Sigmoid colon (tissue), 7 donors: ENCODE measurements around the gene PIK3R1. TPM values are rescaled to one million over a fixed set of nuclear protein-coding genes. Genes with fewer than 3 reads are reported as not detected.

Source experiments
- DNase-seq: peaks from one replicate; pipeline ENCODE4 v3.0.0-alpha.2; 2019
- H3K27ac ChIP-seq, 4 donors: fragments of 200-600 bp; sonication (generic); one replicate each; pipeline ENCODE4 v1.5.1; 2016 to 2019; ENCODE audit warnings: mild to moderate bottlenecking in 1 of 4
- H3K27me3 ChIP-seq, 3 donors: fragments of 200-600 bp; sonication (generic); one replicate each; pipeline ENCODE4 v1.5.1; 2019; ENCODE audit warnings: mild to moderate bottlenecking in 1 of 3
- H3K36me3 ChIP-seq, 4 donors: fragments of 200-600 bp; sonication (generic); one replicate each; pipeline ENCODE4 v1.5.1; 2016 to 2019
- H3K4me1 ChIP-seq, 4 donors: fragments of 200-600 bp; sonication (generic); one replicate each; pipeline ENCODE4 v1.5.1; 2017 to 2019
- H3K4me3 ChIP-seq, 4 donors: fragments of 200-600 bp; sonication (generic); one replicate each; pipeline ENCODE4 v1.5.1; 2017 to 2019; ENCODE audit warnings: mild to moderate bottlenecking in 2 of 4, moderate library complexity in 1 of 4
- H3K9me3 ChIP-seq, 4 donors: fragments of 200-600 bp in 3 of 4; sonication (generic) in 3 of 4; one replicate each; pipeline versions ENCODE4 v1.5.1 to v1.6.1; 2013 to 2019
- EP300 ChIP-seq, 4 donors: sonication (generic); formaldehyde crosslinking; IDR thresholded peaks; one replicate each; pipeline ENCODE4 v1.6.1; 2017; ENCODE audit warnings: antibody characterized with exemption in 4 of 4
- POLR2A ChIP-seq, 2 donors: fragments of 450-650 bp; IDR thresholded peaks; one replicate each; pipeline ENCODE4 v1.6.1; 2016; ENCODE audit warnings: antibody characterized with exemption in 2 of 2, mild to moderate bottlenecking in 2 of 2, moderate library complexity in 2 of 2
- POLR2AphosphoS5 ChIP-seq, 4 donors: sonication (generic); formaldehyde crosslinking; IDR thresholded peaks; one replicate each; pipeline ENCODE4 v1.6.1; 2017; ENCODE audit warnings: antibody characterized with exemption in 4 of 4
- WGBS, 2 donors: extraction: QIAGEN DNeasy Blood & Tissue Kit; methylation state at CpG; one replicate each; pipeline ENCODE4 v1.1.7; 2013; 5-methylcytosine and 5-hydroxymethylcytosine counted together
- intact Hi-C: fragments of 100-400 bp; cut with DNase I; formaldehyde crosslinking; loops from one replicate; pipeline ENCODE4 v1.15.1; 2023
- polyA plus RNA-seq, 3 donors: library from polyadenylated mRNA; stranded (reverse); fragments of 200-250 nt; gene quantifications; one replicate each; pipeline ENCODE4 v1.2.3, GENCODE V29; 2013
- total RNA-seq, 4 donors: library from RNA; depleted of rRNA; stranded (reverse); fragments of >200 nt; gene quantifications; one replicate each; pipeline ENCODE4 v1.1.0, GENCODE V29; 2016
- TF ChIP-seq, protein P1 (sequence below), 4 experiments: fragments of 450-650 bp in 3 of 4; fragments of 200-600 bp in 1 of 4; IDR thresholded peaks; one replicate each; pipeline ENCODE4 v1.5.1; 2016 to 2019; ENCODE audit warnings: antibody characterized with exemption in 4 of 4, mild to moderate bottlenecking in 3 of 4, moderate library complexity in 2 of 4
- donor health status: healthy with polysubstance abuse.
- donor health status: Bipolar disorder and iron deficiency.
- donor health status: healthy.

The PIK3R1 gene
- total and polyA plus RNA-seq, 7 donors: 9.2 to 227 (median 177) TPM

DNA sequence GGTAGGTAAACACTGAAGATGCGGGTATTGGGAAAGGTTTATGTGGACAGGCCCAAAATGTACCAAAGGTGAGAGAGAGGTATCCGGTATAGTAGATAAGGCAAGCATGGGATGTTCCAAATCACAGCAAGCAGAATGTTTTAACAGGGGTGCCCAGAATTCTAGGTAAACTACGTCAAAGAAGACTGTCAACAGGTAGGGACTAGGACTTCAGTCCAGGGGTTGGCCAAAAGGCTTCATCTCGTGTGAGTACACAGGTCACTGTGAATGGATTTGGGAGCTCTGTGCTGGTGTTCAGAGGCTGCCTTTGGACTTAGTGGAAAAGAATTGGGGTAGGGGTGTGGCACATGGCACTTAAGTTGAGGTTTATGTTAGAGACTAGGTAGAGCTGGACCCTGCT is 66.4 kb downstream of the PIK3R1 start:
- TF ChIP-seq EP300 (IDR thresholded peaks at IDR 0.05) (no peak), POLR2AphosphoS5 (IDR thresholded peaks at IDR 0.05) (no peak), POLR2A (IDR thresholded peaks at IDR 0.05) (no peak)
- TF ChIP-seq, protein P1, sequence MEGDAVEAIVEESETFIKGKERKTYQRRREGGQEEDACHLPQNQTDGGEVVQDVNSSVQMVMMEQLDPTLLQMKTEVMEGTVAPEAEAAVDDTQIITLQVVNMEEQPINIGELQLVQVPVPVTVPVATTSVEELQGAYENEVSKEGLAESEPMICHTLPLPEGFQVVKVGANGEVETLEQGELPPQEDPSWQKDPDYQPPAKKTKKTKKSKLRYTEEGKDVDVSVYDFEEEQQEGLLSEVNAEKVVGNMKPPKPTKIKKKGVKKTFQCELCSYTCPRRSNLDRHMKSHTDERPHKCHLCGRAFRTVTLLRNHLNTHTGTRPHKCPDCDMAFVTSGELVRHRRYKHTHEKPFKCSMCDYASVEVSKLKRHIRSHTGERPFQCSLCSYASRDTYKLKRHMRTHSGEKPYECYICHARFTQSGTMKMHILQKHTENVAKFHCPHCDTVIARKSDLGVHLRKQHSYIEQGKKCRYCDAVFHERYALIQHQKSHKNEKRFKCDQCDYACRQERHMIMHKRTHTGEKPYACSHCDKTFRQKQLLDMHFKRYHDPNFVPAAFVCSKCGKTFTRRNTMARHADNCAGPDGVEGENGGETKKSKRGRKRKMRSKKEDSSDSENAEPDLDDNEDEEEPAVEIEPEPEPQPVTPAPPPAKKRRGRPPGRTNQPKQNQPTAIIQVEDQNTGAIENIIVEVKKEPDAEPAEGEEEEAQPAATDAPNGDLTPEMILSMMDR (IDR thresholded peaks at IDR 0.05): no peak
- peaks cover 18 to 89% (median 55%) of the 10 kb centered on the region in 4 donors for H3K36me3 ChIP-seq
- H3K27me3 ChIP-seq: no peaks in the 10 kb centered on the region
- no peak for DNase-seq
- peaks cover 0 to 66% (median 63%) of the 10 kb centered on the region in 4 donors for H3K4me1 ChIP-seq
- WGBS, 2 donors: 88 to 91% methylated on average over 4 of the region's 4 CpGs
- intact Hi-C loops: loop anchor here (10.0 kb wide), 1 partner anchor 1117 kb away; no protein-coding TSS in a partner anchor
- H3K27ac ChIP-seq: peak overlapping the region in 2 of 4 donors; percentile 10 to 19
- H3K4me3 ChIP-seq: no peak overlapping the region
- no peaks in the 10 kb centered on the region for H3K9me3 ChIP-seq

- Histone ChIP-seq H3K36me3 (peaks cover 18 to 71% (median 41%) of the 10 kb centered on the region in 4 donors), H3K4me1 (peaks cover 0 to 82% (median 65%) of the 10 kb centered on the region in 4 donors), H3K4me3 (no peak overlapping the region), H3K9me3 (no peaks in the 10 kb centered on the region), H3K27me3 (no peaks in the 10 kb centered on the region), H3K27ac (peak overlapping the region in 3 of 4 donors; percentile 49 to 94 (median 85))
- 77 to 80% methylated on average over 4 of the region's 4 CpGs for WGBS, 2 donors
- TF ChIP-seq POLR2A (IDR thresholded peaks at IDR 0.05) (no peak), POLR2AphosphoS5 (IDR thresholded peaks at IDR 0.05) (no peak), EP300 (IDR thresholded peaks at IDR 0.05) (no peak)
- TF ChIP-seq, protein P1 (IDR thresholded peaks at IDR 0.05): no peak
- no peak for DNase-seq
- intact Hi-C loops: loop anchor here (10.0 kb wide), 1 partner anchor 1119 kb away; no protein-coding TSS in a partner anchor
These were observed 68.2 kb downstream of the PIK3R1 start for GRCh38 chr5:68283766-68284165.

GRCh38 chr5:68285075-68285840 is 69.7 kb downstream of the PIK3R1 start:
- DNase-seq: no peak
- Histone ChIP-seq H3K27me3 (no peaks in the 10 kb centered on the region), H3K36me3 (peaks cover 10 to 56% (median 27%) of the 10 kb centered on the region in 4 donors), H3K4me3 (no peak overlapping the region), H3K9me3 (no peaks in the 10 kb centered on the region), H3K27ac (peak overlapping the region; percentile 47 to 94 (median 73)), H3K4me1 (peaks cover 0 to 96% (median 80%) of the 10 kb centered on the region in 4 donors)
- intact Hi-C loops: loop anchor here (5.0 to 10.0 kb wide), 2 partner anchors 177 to 1120 kb away; no protein-coding TSS in a partner anchor
- TF ChIP-seq POLR2A (IDR thresholded peaks at IDR 0.05) (no peak), EP300 (IDR thresholded peaks at IDR 0.05) (no peak), POLR2AphosphoS5 (IDR thresholded peaks at IDR 0.05) (no peak)
- TF ChIP-seq, protein P1 (IDR thresholded peaks at IDR 0.05): no peak
- WGBS, 2 donors: 14 to 37% methylated on average over 3 of the region's 3 CpGs

DNA sequence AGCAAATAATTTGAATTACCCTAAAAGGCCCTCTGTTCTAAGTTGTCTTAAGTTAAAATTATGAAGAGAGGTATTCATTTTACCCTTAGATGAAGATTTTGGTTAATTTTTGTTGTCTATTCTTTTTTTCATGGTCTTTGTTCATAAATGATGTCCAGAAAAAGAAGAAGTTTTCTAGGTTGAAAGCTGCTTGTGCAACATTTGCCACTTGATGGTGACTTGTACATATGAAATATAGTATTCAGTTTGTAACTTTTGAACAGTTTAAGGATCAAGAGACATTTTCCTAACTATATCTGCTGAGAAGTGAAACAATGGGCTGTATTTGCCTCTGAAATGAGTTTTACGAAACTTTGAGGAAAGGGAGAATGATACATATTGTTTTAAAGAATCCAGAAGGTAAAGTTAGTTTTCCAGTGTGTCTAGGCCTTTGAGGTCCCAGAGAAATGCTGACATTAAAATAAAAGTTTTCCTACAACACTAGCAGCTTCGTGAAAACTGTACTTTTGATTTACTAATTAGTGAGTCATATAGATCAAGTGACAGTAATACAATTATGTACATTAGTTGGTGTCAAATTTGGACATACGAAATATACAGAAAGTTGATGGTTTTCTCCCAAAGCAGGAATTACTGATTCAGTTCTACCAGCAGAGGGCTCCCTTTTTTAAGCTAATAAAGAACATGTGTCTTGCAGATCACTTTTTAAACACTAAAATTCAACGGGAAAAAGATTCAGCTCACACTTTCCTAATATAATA is 70.5 kb downstream of the PIK3R1 start:
- Histone ChIP-seq H3K27me3 (no peaks in the 10 kb centered on the region), H3K9me3 (no peaks in the 10 kb centered on the region), H3K4me3 (no peak overlapping the region), H3K4me1 (peaks cover 0 to 98% (median 87%) of the 10 kb centered on the region in 4 donors), H3K36me3 (peaks cover 8 to 49% (median 19%) of the 10 kb centered on the region in 4 donors), H3K27ac (peak overlapping the region; percentile 61 to 94 (median 82))
- intact Hi-C loops: loop anchor here (5.0 to 10.0 kb wide), 2 partner anchors 176 to 1121 kb away; no protein-coding TSS in a partner anchor
- WGBS, 2 donors: 16 to 31% methylated on average over 4 of the region's 4 CpGs
- TF ChIP-seq EP300 (IDR thresholded peaks at IDR 0.05) (no peak), POLR2A (IDR thresholded peaks at IDR 0.05) (no peak), POLR2AphosphoS5 (IDR thresholded peaks at IDR 0.05) (no peak)
- TF ChIP-seq, protein P1 (IDR thresholded peaks at IDR 0.05): peak; percentile 49 to 85 (median 74)
- no peak for DNase-seq
